ENCODE results near the gene IL17RE. TPM values are rescaled to one million over a fixed set of nuclear protein-coding genes. Genes with fewer than 3 reads are reported as not detected.
A peak's percentile ranks its signal among the peaks of the same experiment; 100 is the strongest.

Gene IL17RE
- total RNA-seq, 1 donor from 2014 or later = 22.6 TPM

DNA sequence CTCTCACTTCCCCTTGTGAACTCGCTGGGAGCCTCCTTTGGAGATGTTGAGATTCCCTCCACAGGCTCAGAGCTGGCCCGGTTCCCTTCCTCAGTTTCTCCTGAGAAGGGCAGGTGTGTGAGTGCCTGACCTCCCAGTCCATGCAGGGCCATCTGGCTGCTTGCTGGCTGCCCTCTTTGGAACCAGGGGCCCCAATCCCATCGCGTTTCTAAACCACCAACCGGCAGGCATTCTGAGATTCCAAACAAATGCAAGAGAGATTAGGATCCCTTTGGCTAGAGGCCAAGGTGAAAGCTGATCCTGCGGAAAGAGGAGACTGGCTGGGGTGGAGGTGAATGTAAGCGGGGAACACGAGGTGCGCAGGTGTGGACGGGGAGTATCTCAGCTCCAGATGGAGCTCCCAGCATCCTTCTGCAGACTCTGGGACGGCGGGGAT is 52.4 kb downstream of the IL17RE start:
- no peak for ATAC-seq
- Histone ChIP-seq H3K4me1 (peaks cover 10% of the 10 kb centered on the region), H3K27me3 (no peaks in the 10 kb centered on the region), H3K36me3 (no peaks in the 10 kb centered on the region), H3K9me3 (no peaks in the 10 kb centered on the region), H3K27ac (no peak overlapping the region), H3K4me3 (no peak overlapping the region)
- DNase-seq = no peak
- intact Hi-C loops (cut with DNase I) = no loop called here
- TF ChIP-seq, protein P1, sequence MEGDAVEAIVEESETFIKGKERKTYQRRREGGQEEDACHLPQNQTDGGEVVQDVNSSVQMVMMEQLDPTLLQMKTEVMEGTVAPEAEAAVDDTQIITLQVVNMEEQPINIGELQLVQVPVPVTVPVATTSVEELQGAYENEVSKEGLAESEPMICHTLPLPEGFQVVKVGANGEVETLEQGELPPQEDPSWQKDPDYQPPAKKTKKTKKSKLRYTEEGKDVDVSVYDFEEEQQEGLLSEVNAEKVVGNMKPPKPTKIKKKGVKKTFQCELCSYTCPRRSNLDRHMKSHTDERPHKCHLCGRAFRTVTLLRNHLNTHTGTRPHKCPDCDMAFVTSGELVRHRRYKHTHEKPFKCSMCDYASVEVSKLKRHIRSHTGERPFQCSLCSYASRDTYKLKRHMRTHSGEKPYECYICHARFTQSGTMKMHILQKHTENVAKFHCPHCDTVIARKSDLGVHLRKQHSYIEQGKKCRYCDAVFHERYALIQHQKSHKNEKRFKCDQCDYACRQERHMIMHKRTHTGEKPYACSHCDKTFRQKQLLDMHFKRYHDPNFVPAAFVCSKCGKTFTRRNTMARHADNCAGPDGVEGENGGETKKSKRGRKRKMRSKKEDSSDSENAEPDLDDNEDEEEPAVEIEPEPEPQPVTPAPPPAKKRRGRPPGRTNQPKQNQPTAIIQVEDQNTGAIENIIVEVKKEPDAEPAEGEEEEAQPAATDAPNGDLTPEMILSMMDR (IDR thresholded peaks at IDR 0.05) = no peak

DNA sequence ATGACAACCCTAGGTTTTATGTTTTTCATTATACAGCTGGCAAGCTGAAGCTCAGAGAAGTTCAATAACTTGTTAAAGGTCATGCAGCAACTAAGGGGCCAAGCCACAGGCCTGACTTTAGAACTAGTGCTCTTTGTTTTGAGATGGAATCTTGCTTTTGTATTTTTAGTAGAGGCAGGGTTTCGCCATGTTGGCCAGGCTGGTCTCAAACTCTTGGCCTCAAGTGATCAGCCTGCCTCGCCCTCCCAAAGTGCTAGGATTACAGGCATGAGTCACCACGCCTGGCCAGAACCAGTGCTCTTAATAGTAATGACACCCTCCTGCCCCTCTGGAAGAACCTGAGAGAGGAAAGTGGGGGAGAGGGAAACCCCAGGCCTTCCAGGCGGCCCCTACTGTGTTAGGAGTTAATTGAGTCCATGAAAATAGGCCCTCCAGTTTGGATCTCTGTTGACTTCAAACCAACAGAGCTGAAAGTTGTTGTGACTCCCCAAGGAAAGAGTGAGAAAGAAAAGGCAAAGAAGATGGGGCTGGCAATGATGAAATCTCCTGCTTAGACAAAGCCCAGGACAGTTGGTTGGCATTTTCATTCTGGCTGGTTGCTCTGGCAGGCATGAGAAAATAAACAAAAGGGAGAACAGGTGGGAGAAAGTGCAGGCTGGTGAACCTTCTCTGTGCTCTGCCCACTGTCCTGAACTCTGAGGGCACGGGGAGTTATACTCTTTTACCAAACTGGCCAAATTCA is 53.1 kb downstream of the IL17RE start:
- DNase-seq (no peak), ATAC-seq (peak; percentile 20)
- TF ChIP-seq, protein P1 (IDR thresholded peaks at IDR 0.05) = no peak
- Histone ChIP-seq H3K36me3 (no peaks in the 10 kb centered on the region), H3K27me3 (no peaks in the 10 kb centered on the region), H3K27ac (no peak overlapping the region), H3K9me3 (no peaks in the 10 kb centered on the region), H3K4me1 (peaks cover 10% of the 10 kb centered on the region), H3K4me3 (no peak overlapping the region)
- intact Hi-C loops (cut with DNase I) = no loop called here

DNA sequence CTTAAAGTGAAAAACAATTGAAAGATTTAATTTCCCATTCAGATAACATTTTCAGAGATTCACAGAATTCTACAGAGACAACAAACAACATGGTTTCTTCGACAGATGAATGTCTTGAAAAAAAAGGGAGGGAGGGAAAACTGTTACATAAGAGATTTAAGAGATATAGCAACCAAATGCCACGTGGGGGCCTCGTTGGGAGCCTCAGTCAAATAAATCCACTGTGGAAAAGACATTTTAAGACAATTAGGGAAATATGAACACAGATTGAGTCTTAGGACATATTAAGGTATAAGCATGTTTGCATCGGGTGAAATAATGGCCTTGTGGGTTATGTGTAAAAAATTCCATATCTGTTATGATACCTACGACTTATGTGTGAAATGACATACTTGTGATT is 54.6 kb downstream of the IL17RE start:
- no peak overlapping the region for H3K27ac ChIP-seq
- H3K27me3 ChIP-seq = no peaks in the 10 kb centered on the region
- H3K4me1 ChIP-seq = peaks cover 2% of the 10 kb centered on the region
- no peak for ATAC-seq
- H3K9me3 ChIP-seq = no peaks in the 10 kb centered on the region
- TF ChIP-seq, protein P1 (IDR thresholded peaks at IDR 0.05) = no peak
- no peak for DNase-seq
- H3K36me3 ChIP-seq = peaks cover 12% of the 10 kb centered on the region
- no peak overlapping the region for H3K4me3 ChIP-seq
- intact Hi-C loops (cut with DNase I) = no loop called here

DNA sequence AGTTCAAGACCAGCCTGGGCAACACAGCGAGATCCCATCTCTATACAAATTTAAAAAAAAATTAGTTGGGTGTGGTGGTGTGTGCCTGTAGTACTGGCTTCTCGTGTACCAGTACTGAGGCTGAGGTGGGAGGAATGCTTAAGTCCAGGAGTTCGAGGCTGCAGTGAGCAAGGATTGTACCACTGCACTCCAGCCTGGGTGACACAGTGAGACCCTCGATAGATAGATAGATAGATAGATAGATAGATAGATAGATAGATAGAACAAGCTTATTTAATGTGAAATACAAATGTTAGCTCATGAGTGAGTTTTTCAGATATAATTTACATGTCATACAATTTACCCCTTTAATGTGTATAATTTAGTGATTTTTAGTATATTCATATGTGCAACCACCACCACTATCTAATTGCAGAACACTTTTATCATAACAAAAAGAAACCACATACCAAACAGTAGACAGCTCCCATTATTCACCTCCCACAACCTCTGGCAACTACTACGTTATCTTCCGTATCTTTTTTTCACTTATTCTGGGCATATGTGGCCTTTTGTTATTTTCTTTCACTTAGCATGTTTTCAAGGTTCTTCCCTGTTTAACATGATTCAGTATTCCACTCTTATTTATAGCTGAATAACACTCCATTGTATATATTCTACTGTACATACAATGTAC is 62.7 kb downstream of the IL17RE start:
- Histone ChIP-seq H3K4me1 (no peaks in the 10 kb centered on the region), H3K27me3 (no peaks in the 10 kb centered on the region), H3K27ac (no peak overlapping the region), H3K36me3 (peaks cover 73% of the 10 kb centered on the region), H3K4me3 (no peak overlapping the region), H3K9me3 (no peaks in the 10 kb centered on the region)
- intact Hi-C loops (cut with DNase I) = no loop called here
- ATAC-seq (no peak), DNase-seq (no peak)
- TF ChIP-seq, protein P1 (IDR thresholded peaks at IDR 0.05) = no peak

Other genes with a start within 250 kb of the IL17RE start
- 0.90 TPM for gene CPNE9, start 199.0 kb upstream of the IL17RE start, total RNA-seq
- 23.7 TPM for gene BRPF1, start 171.1 kb upstream of the IL17RE start, total RNA-seq
- 17.2 TPM for gene OGG1, start 152.9 kb upstream of the IL17RE start, total RNA-seq
- gene CAMK1, start 132.9 kb upstream of the IL17RE start, total RNA-seq = 35.7 TPM
- 55.8 TPM for gene TADA3, start 110.4 kb upstream of the IL17RE start, total RNA-seq
- gene ARPC4, start 109.8 kb upstream of the IL17RE start, total RNA-seq = 148 TPM
- gene TTLL3, start 92.6 kb upstream of the IL17RE start, total RNA-seq = 37.3 TPM
- 27.7 TPM for gene RPUSD3, start 58.8 kb upstream of the IL17RE start, total RNA-seq
- gene CIDEC, start 22.6 kb upstream of the IL17RE start, total RNA-seq = not detected
- 28.7 TPM for gene JAGN1, start 12.2 kb upstream of the IL17RE start, total RNA-seq
- gene IL17RC, start 14.2 kb downstream of the IL17RE start, total RNA-seq = 26.9 TPM
- 51.4 TPM for gene CRELD1, start 31.0 kb downstream of the IL17RE start, total RNA-seq
- gene PRRT3, start 49.6 kb downstream of the IL17RE start, total RNA-seq = 1.4 TPM
- 79.4 TPM for gene EMC3, start 84.0 kb downstream of the IL17RE start, total RNA-seq
- 5.3 TPM for gene FANCD2, start 123.6 kb downstream of the IL17RE start, total RNA-seq
- not detected for gene FANCD2OS, start 205.4 kb downstream of the IL17RE start, total RNA-seq
- gene BRK1, start 212.8 kb downstream of the IL17RE start, total RNA-seq = 112 TPM
- gene VHL, start 238.9 kb downstream of the IL17RE start, total RNA-seq = 37.2 TPM